CD14-positive monocyte (primary cell): ENCODE data around the gene JARID2. TPM values are rescaled to one million over a fixed set of nuclear protein-coding genes. Genes with fewer than 3 reads are reported as not detected.

Experiments used
- DNase-seq, 3 donors: peaks; one replicate each; pipeline ENCODE4 v3.0.0-alpha.2; 2011 to 2022
- H2AFZ ChIP-seq: 2 replicates; pipeline ENCODE4 v1.6.0; 2012; ENCODE audit warnings: mild to moderate bottlenecking, low read depth, low read length, inconsistent platforms; ENCODE audit not compliant: insufficient read depth, poor library complexity, severe bottlenecking
- H3K27ac ChIP-seq, 2 donors: 1 replicate in 1 of 2; 2 replicates in 1 of 2; pipeline ENCODE4 v1.5.1; 2012 to 2013; ENCODE audit warnings: low read length in 2 of 2, control low read depth in 1 of 2, inconsistent platforms in 1 of 2, low read depth in 1 of 2, mild to moderate bottlenecking in 1 of 2
- H3K27me3 ChIP-seq, 2 donors: one replicate each; pipeline versions ENCODE4 v1.6.0 to v1.6.1; 2011 to 2013; ENCODE audit warnings: low read length in 2 of 2; ENCODE audit not compliant: control insufficient read depth in 2 of 2, insufficient read depth in 2 of 2
- H3K36me3 ChIP-seq, 2 donors: replicated peaks in 1 of 2; 1 replicate in 1 of 2; 2 replicates in 1 of 2; pipeline versions ENCODE4 v1.5.1 to v1.6.1; 2012 to 2013; ENCODE audit warnings: low read length in 2 of 2, control low read depth in 1 of 2, inconsistent platforms in 1 of 2, mild to moderate bottlenecking in 1 of 2; ENCODE audit not compliant: insufficient read depth in 2 of 2, control insufficient read depth in 1 of 2
- H3K4me1 ChIP-seq, 2 donors: 1 replicate in 1 of 2; 2 replicates in 1 of 2; pipeline versions ENCODE4 v1.5.1 to v1.6.1; 2012 to 2013; ENCODE audit warnings: low read length in 2 of 2, control low read depth in 1 of 2, inconsistent platforms in 1 of 2, mild to moderate bottlenecking in 1 of 2, moderate library complexity in 1 of 2; ENCODE audit not compliant: insufficient read depth in 2 of 2, control insufficient read depth in 1 of 2
- H3K4me2 ChIP-seq: replicated peaks from 2 replicates; pipeline ENCODE3; 2012; ENCODE audit warnings: low read length, moderate library complexity, mild to moderate bottlenecking; ENCODE audit not compliant: poor library complexity, severe bottlenecking; ENCODE audit errors: extremely low read depth
- H3K4me3 ChIP-seq, 3 experiments: fragments of 200-600 bp in 1 of 3; sonication (generic) in 1 of 3; replicated peaks in 1 of 3; 1 replicate in 2 of 3; 2 replicates in 1 of 3; pipeline ENCODE4 v1.5.1; 2011 to 2013; ENCODE audit warnings: low read length in 3 of 3, mild to moderate bottlenecking in 3 of 3, control low read depth in 2 of 3, low read depth in 2 of 3, inconsistent platforms in 1 of 3, moderate library complexity in 1 of 3
- H3K79me2 ChIP-seq: 2 replicates; pipeline ENCODE4 v1.6.0; 2012; ENCODE audit warnings: mild to moderate bottlenecking, control low read depth, inconsistent platforms, low read length, moderate library complexity; ENCODE audit not compliant: insufficient read depth
- H3K9ac ChIP-seq: 2 replicates; pipeline ENCODE4 v1.6.0; 2017; ENCODE audit warnings: low read length, mild to moderate bottlenecking; ENCODE audit not compliant: insufficient read depth, poor library complexity, severe bottlenecking
- H3K9me3 ChIP-seq, 2 donors: replicated peaks in 1 of 2; 1 replicate in 1 of 2; 2 replicates in 1 of 2; pipeline versions ENCODE4 v1.5.1 to v1.6.1; 2012 to 2013; ENCODE audit warnings: low read length in 2 of 2, control low read depth in 1 of 2; ENCODE audit not compliant: control insufficient read depth in 1 of 2, insufficient read depth in 1 of 2
- H4K20me1 ChIP-seq: 2 replicates; pipeline ENCODE4 v1.6.0; 2012; ENCODE audit warnings: mild to moderate bottlenecking, low read length, control low read depth, moderate library complexity; ENCODE audit not compliant: insufficient read depth
- H3K27ac Mint-ChIP-seq, 7 donors: one replicate each; pipeline ENCODE4 v1.8.0; 2020; ENCODE audit warnings: mild to moderate bottlenecking in 7 of 7, mixed read lengths in 7 of 7, moderate library complexity in 6 of 7, inconsistent platforms in 2 of 7
- H3K27me3 Mint-ChIP-seq, 3 donors: one replicate each; pipeline ENCODE4 v1.8.0; 2021 to 2022; ENCODE audit warnings: low read depth in 3 of 3, mild to moderate bottlenecking in 3 of 3, mixed read lengths in 3 of 3, moderate library complexity in 3 of 3, inconsistent platforms in 1 of 3
- H3K36me3 Mint-ChIP-seq, 2 donors: one replicate each; pipeline ENCODE4 v1.8.0; 2020; ENCODE audit warnings: mixed read lengths in 2 of 2, inconsistent platforms in 1 of 2, mild to moderate bottlenecking in 1 of 2
- H3K4me1 Mint-ChIP-seq: one replicate; pipeline ENCODE4 v1.8.0; 2020; ENCODE audit warnings: mild to moderate bottlenecking, mixed read lengths
- H3K4me3 Mint-ChIP-seq, 2 donors: one replicate each; pipeline ENCODE4 v1.8.0; 2020; ENCODE audit warnings: mild to moderate bottlenecking in 2 of 2, mixed read lengths in 2 of 2, moderate library complexity in 1 of 2
- H3K9me3 Mint-ChIP-seq, 7 donors: one replicate each; pipeline ENCODE4 v1.8.0; 2020 to 2022; ENCODE audit warnings: mixed read lengths in 7 of 7, mild to moderate bottlenecking in 6 of 7, moderate library complexity in 6 of 7, inconsistent platforms in 2 of 7
- CTCF ChIP-seq: fragments of 200-600 bp; IDR thresholded peaks from one replicate; pipeline ENCODE4 v1.8.0; 2022; ENCODE audit warnings: antibody characterized with exemption, mild to moderate bottlenecking
- whole genome bisulfite sequencing: methylation state at CpG from one replicate; pipeline ENCODE4 v1.1.5; 2013; ENCODE audit warnings: missing lambda C conversion rate; ENCODE audit not compliant: insufficient coverage; 5-methylcytosine and 5-hydroxymethylcytosine counted together
- intact Hi-C, 2 donors: fragments of 100-400 bp; cut with micrococcal nuclease; formaldehyde crosslinking; loops; one replicate each; pipeline versions ENCODE4 v1.15.0 to v1.15.1; 2023
- polyA plus RNA-seq, 3 donors: library from polyadenylated mRNA; depleted of rRNA in 1 of 3; unstranded in 2 of 3; stranded (reverse) in 1 of 3; fragments of 300-500 nt in 2 of 3; fragments of >200 nt in 1 of 3; fragmentation: Illumina TruSeq in 2 of 3; gene quantifications; 1 replicate in 2 of 3; 2 replicates in 1 of 3; pipeline ENCODE4 v1.2.3, GENCODE V29; 2012 to 2021

The JARID2 gene
- polyA plus RNA-seq, 3 donors, result 6.8 to 17.5 (median 12.5) TPM

GRCh38 chr6:15556711-15557110, 310.8 kb downstream of the JARID2 start:
- WGBS, result 83% methylated on average over 1 of the region's 1 CpG
- no peaks in the 10 kb centered on the region for H3K36me3 ChIP-seq
- peaks cover 48% of the 10 kb centered on the region for H4K20me1 ChIP-seq
- peak overlapping the region in 1 of 7 donors; percentile 62 for H3K27ac Mint-ChIP-seq
- no peaks in the 10 kb centered on the region for H3K27me3 ChIP-seq
- no peak overlapping the region for H2AFZ ChIP-seq
- intact Hi-C loops, result no loop called here
- H3K27ac ChIP-seq, result no peak overlapping the region
- no peak overlapping the region for H3K4me3 ChIP-seq
- DNase-seq, result no peak
- H3K4me1 Mint-ChIP-seq, result peaks cover 17% of the 10 kb centered on the region
- H3K36me3 Mint-ChIP-seq, result peaks cover 5 to 13% of the 10 kb centered on the region in 2 donors
- no peak overlapping the region for H3K4me3 Mint-ChIP-seq
- H3K9me3 ChIP-seq, result no peaks in the 10 kb centered on the region
- peaks cover 0 to 17% of the 10 kb centered on the region in 2 donors for H3K4me1 ChIP-seq
- H3K4me2 ChIP-seq, result no peak overlapping the region
- peaks cover 0 to 2% (median 0%) of the 10 kb centered on the region in 3 donors for H3K27me3 Mint-ChIP-seq
- no peak for TF ChIP-seq CTCF
- H3K9ac ChIP-seq, result no peak overlapping the region
- H3K9me3 Mint-ChIP-seq, result no peaks in the 10 kb centered on the region
- H3K79me2 ChIP-seq, result peaks cover 16% of the 10 kb centered on the region

GRCh38 chr6:15557174-15557573, 311.3 kb downstream of the JARID2 start:
- H3K4me1 ChIP-seq, result peaks cover 0 to 17% of the 10 kb centered on the region in 2 donors
- no peaks in the 10 kb centered on the region for H3K36me3 ChIP-seq
- H3K27ac Mint-ChIP-seq, result no peak overlapping the region
- no peaks in the 10 kb centered on the region for H3K9me3 ChIP-seq
- no peak overlapping the region for H3K9ac ChIP-seq
- H3K4me1 Mint-ChIP-seq, result peaks cover 15% of the 10 kb centered on the region
- no peak overlapping the region for H3K4me3 Mint-ChIP-seq
- H3K27me3 Mint-ChIP-seq, result peaks cover 0 to 2% (median 0%) of the 10 kb centered on the region in 3 donors
- TF ChIP-seq CTCF, result no peak
- no peaks in the 10 kb centered on the region for H3K9me3 Mint-ChIP-seq
- DNase-seq, result no peak
- peaks cover 2 to 12% of the 10 kb centered on the region in 2 donors for H3K36me3 Mint-ChIP-seq
- no peak overlapping the region for H3K27ac ChIP-seq
- H3K27me3 ChIP-seq, result no peaks in the 10 kb centered on the region
- no peak overlapping the region for H2AFZ ChIP-seq
- intact Hi-C loops, result no loop called here
- peaks cover 17% of the 10 kb centered on the region for H3K79me2 ChIP-seq
- no peak overlapping the region for H3K4me2 ChIP-seq
- H4K20me1 ChIP-seq, result peaks cover 49% of the 10 kb centered on the region
- H3K4me3 ChIP-seq, result no peak overlapping the region
